A549 treated with AZD9567 at 1 μM for 4 hours (cell line): Measurements from ENCODE around the gene CFAP45. TPM values are rescaled to one million over a fixed set of nuclear protein-coding genes. Genes with fewer than 3 reads are reported as not detected.

Experiments used
- total RNA-seq: library from RNA; stranded (reverse); fragments of 200-300 nt; extraction: Qiagen RNA extraction; gene quantifications from 5 replicates; pipeline ENCODE4 v1.2.3, GENCODE V29; 2022; ENCODE audit not compliant: insufficient read depth

Gene CFAP45, protein sequence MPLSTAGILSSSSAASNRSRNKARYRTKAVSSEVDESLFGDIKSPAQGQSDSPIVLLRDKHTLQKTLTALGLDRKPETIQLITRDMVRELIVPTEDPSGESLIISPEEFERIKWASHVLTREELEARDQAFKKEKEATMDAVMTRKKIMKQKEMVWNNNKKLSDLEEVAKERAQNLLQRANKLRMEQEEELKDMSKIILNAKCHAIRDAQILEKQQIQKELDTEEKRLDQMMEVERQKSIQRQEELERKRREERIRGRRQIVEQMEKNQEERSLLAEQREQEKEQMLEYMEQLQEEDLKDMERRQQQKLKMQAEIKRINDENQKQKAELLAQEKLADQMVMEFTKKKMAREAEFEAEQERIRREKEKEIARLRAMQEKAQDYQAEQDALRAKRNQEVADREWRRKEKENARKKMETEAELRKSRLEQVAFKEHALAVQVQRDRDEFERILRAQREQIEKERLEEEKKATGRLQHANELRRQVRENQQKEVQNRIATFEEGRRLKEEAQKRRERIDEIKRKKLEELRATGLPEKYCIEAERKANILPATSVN
- 0.56 to 1.1 TPM (median 0.88 TPM) in 4 of 5 replicates, not detected in the other for total RNA-seq

DNA sequence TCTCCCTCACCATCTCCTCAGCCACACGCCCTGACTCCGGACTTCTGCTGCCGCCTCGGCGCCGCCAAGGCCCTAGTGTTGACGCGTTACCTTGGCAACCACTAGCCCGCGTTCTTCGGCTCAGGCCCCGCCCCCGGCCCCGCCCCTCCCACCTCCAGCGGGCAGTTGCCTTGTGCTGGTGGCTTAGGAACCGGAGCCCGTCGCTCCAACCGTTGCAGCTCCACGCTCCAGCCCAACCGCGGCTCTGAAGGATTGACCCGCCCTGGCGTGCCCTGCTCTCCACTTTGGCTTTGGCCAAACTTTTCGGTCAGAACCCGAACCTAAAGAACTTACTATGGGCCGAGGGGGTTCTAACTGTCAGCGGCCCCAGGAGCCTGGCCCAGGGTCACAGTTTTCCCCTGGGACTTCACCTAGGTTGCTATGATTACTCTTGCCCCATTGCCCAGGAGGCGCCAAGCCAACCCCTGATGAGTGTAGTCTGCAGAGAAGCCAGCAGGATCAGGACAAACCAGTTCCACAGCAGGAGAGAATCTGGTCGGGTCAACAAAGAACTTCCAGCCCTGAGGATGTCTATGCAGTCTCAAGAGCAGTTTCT lies at the start of gene CFAP45:
TSS of gene CFAP45 (minus strand) at position 80 of the 595 bp plus-strand sequence. CDS start at position 13, 67 bp downstream.

DNA sequence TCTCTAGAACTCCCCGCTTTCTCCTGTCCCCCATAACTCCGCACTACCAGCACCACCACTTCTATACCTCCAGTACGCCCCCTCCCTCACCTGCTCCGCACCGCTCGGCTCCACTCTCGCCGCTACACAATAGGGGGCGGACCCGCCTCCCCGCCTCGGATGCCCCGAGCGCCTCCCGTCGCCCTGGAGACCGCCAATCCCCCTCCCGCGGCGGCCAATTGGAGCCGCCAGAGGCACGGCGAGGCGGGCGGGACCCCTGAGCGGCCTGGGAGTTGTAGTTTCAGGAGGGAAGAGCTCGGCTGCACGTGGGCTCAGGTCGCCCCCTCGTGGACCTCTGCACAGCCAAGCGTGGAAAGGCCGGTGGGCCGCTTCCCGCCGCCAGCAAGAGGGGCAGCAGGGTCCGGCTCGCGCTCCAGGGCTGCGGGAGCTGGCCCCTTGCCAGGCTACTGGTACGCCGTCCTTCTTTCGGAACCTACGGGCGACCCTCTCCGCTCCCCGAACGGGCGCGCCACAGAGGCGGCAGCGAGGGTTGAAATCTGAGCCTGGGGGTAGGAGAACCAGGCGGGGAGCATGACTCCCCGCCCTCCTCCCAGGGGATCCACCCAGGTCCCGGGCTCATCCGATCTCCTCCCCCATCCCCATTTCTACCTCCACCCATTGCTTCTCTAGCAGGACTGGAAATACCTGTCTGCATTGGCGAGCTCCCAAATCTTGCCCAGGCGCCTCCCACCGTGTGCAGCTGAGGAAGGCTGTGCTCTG lies 45.7 kb upstream of the CFAP45 start, which contains the start of gene IGSF9:
TSS of gene IGSF9 (minus strand) at position 131 of the 759 bp plus-strand sequence. CDS start 2,159 bp downstream, outside the sequence.

DNA sequence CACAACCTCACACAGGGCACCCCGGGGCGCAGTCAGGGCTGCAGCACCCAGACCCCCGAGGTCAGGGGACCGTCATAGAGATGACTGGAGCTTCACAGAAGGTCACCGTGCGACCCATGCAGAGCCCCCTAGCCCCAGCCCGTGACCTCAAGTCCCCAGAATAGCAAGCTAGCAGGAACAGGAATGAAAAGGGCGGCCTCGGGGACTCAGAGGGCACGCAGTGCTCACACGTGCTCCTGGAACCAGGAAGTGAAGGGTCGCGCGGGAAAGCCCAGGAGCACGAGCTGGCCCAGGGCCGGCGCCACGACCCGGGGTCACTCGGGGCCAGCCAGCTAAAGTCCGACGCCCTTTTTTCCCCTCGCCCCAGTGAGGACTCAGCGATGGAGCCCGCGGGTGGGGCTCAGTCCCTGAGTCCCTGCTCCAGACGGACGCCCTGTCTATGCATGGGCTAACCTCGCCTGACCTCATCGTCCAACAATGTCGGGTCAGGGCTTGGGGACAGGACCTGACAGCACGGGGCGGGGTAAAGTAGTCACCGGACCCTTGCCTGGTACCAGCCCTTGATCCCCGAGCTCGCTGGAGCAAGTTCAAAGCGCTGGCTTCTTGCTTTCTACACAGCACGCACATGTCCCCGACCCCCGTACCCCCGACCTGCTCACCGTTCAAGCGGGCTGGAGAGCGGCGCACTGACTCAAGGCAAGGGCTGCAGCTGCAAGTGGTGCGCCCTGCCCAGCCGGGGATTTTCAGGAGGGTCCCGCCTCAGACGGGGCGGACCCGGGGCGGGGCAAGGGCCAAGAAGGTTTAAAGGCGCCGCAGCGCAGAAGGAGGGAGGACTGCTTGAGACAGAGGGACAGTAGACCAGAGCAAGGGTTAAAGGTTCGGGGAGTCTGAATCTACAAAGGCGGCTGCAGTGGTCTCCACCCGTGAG lies 25.1 kb upstream of the CFAP45 start, which contains the start of gene TAGLN2:
TSS of gene TAGLN2 (minus strand) at position 717 of the 928 bp plus-strand sequence. CDS start 4,998 bp downstream, outside the sequence.

DNA sequence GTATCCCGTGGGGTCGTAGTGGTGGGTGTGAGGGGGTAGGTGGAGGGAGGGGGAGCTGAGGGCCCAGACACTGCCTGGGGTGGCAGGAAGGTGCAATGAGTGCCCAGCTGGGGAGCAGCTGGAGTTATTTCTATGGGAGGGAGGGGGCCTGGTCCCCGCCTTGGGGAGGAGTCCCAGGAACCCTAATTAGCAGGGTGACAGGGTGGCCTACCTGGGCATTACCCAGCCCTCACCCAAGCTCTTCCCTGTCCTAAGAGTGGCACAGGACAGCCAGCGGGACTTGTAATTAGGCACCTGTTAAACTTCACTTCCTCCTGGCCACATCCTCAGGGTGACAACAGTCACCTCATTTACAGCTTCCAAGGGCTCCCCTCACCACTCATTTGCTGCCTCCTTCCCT lies 37.4 kb downstream of the CFAP45 start, which contains the start of gene VSIG8:
TSS of gene VSIG8 (minus strand) at position 101 of the 400 bp plus-strand sequence. CDS start 136 bp downstream, outside the sequence.

DNA sequence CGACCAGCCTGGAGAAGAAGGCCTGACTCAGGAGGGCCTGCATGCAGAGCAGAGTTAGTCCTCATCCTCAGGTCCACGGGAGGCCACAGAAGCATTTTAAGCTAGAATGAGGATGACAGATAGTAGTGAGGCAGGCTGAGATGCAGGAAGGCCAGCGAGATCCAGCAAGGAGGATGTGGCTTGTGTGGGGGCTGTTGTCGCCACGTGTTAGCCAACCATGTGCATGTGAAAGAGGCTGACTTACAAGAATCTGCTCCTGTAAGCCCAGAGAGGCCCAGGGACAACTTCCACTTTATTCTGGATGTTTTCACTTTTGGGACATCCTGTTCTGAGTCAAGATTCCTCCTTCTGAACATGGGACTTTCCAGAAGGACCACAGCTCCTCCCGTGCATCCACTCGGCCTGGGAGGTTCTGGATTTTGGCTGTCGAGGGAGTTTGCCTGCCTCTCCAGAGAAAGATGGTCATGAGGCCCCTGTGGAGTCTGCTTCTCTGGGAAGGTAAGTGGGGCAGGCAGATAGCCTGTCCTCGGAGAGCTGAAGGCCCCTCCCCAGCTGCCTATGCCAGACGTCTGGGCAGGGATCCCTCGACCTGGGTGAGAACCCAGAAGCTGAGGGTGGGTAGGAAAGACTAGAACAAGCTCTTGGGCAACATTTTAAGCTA lies 73.4 kb downstream of the CFAP45 start, which contains the start of gene SLAMF8:
TSS of gene SLAMF8 (plus strand) at position 433 of the 661 bp plus-strand sequence. CDS start at position 459, 26 bp downstream.

Other genes starting within 250 kb of the CFAP45 start
- not detected in 5 replicates for gene CRP, start 185.6 kb downstream of the CFAP45 start, total RNA-seq
- 64.8 to 75.6 TPM (median 74.8 TPM) in 5 replicates for gene DUSP23, start 119.2 kb downstream of the CFAP45 start, total RNA-seq
- gene FCRL6, start 97.8 kb downstream of the CFAP45 start, total RNA-seq: not detected in 5 replicates
- gene SLAMF8, start 73.3 kb downstream of the CFAP45 start, total RNA-seq: 0.05 to 0.11 TPM (median 0.09 TPM) in 3 of 5 replicates, not detected in the others
- 0.05 to 0.06 TPM (median 0.06 TPM) in 3 of 5 replicates, not detected in the others for gene VSIG8, start 37.5 kb downstream of the CFAP45 start, total RNA-seq
- 979 to 1,012 TPM (median 1,008 TPM) in 5 replicates for gene TAGLN2, start 25.3 kb upstream of the CFAP45 start, total RNA-seq
- 0.13 to 0.21 TPM (median 0.18 TPM) in 4 of 5 replicates, not detected in the other for gene IGSF9, start 45.4 kb upstream of the CFAP45 start, total RNA-seq
- 0.22 to 0.34 TPM (median 0.25 TPM) in 4 of 5 replicates, not detected in the other for gene SLAMF9, start 54.1 kb upstream of the CFAP45 start, total RNA-seq
- 3.7 to 4.7 TPM (median 4.3 TPM) in 5 replicates for gene PIGM, start 131.8 kb upstream of the CFAP45 start, total RNA-seq
- not detected in 5 replicates for gene KCNJ10, start 170.0 kb upstream of the CFAP45 start, total RNA-seq
- not detected in 5 replicates for gene KCNJ9, start 181.4 kb upstream of the CFAP45 start, total RNA-seq
- gene IGSF8, start 198.5 kb upstream of the CFAP45 start, total RNA-seq: 5.3 to 10.7 TPM (median 10.2 TPM) in 5 replicates
- 0.02 to 0.22 TPM (median 0.12 TPM) in 4 of 5 replicates, not detected in the other for gene ATP1A2, start 215.6 kb upstream of the CFAP45 start, total RNA-seq